ENCODE data around the gene CCNY. TPM values are rescaled to one million over a fixed set of nuclear protein-coding genes. Genes with fewer than 3 reads are reported as not detected.

Gene CCNY
- total RNA-seq, 3 donors from 2014 or later (not counting 1 experiment from before 2014, with no cell fraction given) = 71.0 to 87.2 (median 74.3) TPM

DNA sequence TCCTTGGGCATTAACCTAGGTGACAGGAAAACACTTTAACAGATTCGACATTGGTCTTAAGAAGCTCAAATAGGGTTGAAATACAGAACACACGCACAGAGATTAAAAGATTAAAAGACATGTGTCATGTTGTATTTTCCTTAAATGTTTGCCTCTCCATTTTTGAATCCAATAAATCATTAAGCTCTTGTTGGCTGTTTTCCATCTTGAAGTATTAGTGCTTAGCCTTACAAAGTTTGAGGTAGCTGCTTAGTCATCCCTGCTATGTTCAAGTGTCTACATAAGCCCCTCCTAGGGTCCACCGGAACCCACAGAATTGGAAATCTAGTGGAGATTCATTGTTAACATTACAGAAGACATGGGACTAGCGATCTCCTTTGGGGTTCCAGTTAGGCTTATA, 256.1 kb downstream of the CCNY start:
- no peaks in the 10 kb centered on the region for H3K9me3 ChIP-seq (ENCODE audit: control insufficient read depth, insufficient read depth, low read length)
- TF ChIP-seq, protein P1, sequence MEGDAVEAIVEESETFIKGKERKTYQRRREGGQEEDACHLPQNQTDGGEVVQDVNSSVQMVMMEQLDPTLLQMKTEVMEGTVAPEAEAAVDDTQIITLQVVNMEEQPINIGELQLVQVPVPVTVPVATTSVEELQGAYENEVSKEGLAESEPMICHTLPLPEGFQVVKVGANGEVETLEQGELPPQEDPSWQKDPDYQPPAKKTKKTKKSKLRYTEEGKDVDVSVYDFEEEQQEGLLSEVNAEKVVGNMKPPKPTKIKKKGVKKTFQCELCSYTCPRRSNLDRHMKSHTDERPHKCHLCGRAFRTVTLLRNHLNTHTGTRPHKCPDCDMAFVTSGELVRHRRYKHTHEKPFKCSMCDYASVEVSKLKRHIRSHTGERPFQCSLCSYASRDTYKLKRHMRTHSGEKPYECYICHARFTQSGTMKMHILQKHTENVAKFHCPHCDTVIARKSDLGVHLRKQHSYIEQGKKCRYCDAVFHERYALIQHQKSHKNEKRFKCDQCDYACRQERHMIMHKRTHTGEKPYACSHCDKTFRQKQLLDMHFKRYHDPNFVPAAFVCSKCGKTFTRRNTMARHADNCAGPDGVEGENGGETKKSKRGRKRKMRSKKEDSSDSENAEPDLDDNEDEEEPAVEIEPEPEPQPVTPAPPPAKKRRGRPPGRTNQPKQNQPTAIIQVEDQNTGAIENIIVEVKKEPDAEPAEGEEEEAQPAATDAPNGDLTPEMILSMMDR (IDR thresholded peaks at IDR 0.05) = no peak
- Mint-ChIP-seq H3K27ac (no peak overlapping the region), H3K27me3 (ENCODE audit: low read depth in 2 of 2) (peaks cover 4 to 16% of the 10 kb centered on the region in 2 donors), H3K4me1 (no peaks in the 10 kb centered on the region), H3K4me3 (no peak overlapping the region), H3K9me3 (peaks cover 2% of the 10 kb centered on the region in 2 donors), H3K36me3 (peaks cover 7% of the 10 kb centered on the region)
- no peak overlapping the region for H3K4me3 ChIP-seq (ENCODE audit: low read length)
- no peaks in the 10 kb centered on the region for H3K4me1 ChIP-seq (ENCODE audit: control insufficient read depth, insufficient read depth, low read length)
- ATAC-seq (no peak), DNase-seq (no peak)
- WGBS (ENCODE audit: insufficient coverage) = 94% methylated on average over 4 of the region's 4 CpGs
- no peak overlapping the region for H3K27ac ChIP-seq (ENCODE audit: low read length)
- no peaks in the 10 kb centered on the region for H3K36me3 ChIP-seq (ENCODE audit: control insufficient read depth, insufficient read depth, low read length)
- no peaks in the 10 kb centered on the region for H3K27me3 ChIP-seq (ENCODE audit: control insufficient read depth, insufficient read depth, low read length)
- intact Hi-C loops (cut with micrococcal nuclease) = no loop called here

DNA sequence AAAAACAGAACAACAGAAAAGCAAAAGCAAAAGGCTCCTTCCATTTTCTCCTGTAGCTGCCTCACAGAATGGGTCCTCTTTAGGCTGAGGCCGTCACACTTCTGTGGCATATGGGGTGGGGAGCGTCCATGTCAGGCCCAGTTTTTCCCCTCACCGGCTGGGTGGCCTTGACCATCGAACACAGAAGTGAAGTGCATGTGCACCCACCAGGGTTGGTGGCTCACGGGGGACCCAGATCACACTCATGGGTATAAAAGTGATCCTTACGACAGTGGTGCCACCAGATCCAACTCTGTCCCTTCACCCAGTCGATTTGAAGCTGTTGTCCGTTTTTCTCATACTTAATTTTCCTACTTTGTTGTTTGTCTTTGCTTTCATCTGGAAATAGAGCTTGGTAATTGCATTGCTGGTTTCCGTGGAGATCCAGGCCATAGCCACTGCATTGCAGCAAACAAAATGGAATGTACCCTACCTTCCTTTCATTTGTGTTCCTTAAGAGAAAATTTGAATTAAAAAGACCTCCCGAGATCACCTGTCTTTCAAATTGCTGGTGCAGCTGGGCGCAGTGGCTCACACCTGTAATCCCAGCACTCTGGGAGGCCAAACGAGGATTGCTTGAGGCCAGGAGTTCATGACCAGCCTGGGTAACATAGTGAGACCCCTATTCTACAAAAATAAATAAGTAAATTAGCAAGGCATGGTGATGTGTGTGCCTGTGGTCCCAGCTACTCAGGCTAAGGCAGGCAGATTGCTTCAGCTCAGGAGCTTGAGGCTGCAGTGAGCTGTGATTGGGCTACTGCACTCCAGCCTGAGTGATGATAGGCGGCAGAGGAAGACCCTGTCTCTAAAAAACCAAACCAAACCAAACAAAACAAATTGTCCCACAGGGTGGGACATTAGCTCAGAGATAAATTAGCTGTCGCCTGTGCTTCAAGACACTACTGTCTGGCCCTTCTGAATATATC, 258.1 kb downstream of the CCNY start:
- DNase-seq = no peak
- Histone ChIP-seq H3K9me3 (ENCODE audit: control insufficient read depth, insufficient read depth, low read length) (no peaks in the 10 kb centered on the region), H3K4me3 (ENCODE audit: low read length) (no peak overlapping the region), H3K27ac (ENCODE audit: low read length) (no peak overlapping the region), H3K27me3 (ENCODE audit: control insufficient read depth, insufficient read depth, low read length) (no peaks in the 10 kb centered on the region), H3K36me3 (ENCODE audit: control insufficient read depth, insufficient read depth, low read length) (no peaks in the 10 kb centered on the region), H3K4me1 (ENCODE audit: control insufficient read depth, insufficient read depth, low read length) (no peaks in the 10 kb centered on the region)
- no peak overlapping the region for H3K27ac Mint-ChIP-seq
- peaks cover 7% of the 10 kb centered on the region for H3K36me3 Mint-ChIP-seq
- 74% methylated on average over 14 of the region's 14 CpGs for WGBS (ENCODE audit: insufficient coverage)
- H3K4me3 Mint-ChIP-seq = no peak overlapping the region
- H3K4me1 Mint-ChIP-seq = no peaks in the 10 kb centered on the region
- intact Hi-C loops (cut with micrococcal nuclease) = no loop called here
- TF ChIP-seq, protein P1 (IDR thresholded peaks at IDR 0.05) = no peak
- no peak for ATAC-seq
- H3K9me3 Mint-ChIP-seq = peaks cover 2% of the 10 kb centered on the region in 2 donors
- H3K27me3 Mint-ChIP-seq (ENCODE audit: low read depth in 2 of 2) = peaks cover 9 to 16% of the 10 kb centered on the region in 2 donors

DNA sequence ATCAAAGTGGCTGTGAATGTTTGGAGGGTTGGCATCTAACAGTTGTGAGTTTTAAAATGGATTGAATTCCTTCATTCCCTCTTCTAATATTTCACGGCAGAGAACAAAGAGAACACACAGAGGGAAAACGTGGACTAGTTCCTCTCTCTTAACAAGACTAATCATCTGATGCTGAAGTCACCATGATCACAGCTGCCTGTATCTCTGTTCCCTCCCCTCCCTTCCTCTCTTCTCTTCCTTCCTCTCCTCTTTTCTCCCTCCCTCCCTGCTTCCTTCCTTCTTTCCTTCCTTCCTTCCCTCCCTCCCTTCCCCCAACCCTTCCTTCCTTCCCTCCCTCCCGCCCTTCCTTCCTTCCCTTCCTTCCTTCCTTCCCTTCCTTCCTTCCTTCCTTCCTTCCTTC, 258.8 kb downstream of the CCNY start:
- DNase-seq = no peak
- Histone ChIP-seq H3K9me3 (ENCODE audit: control insufficient read depth, insufficient read depth, low read length) (no peaks in the 10 kb centered on the region), H3K36me3 (ENCODE audit: control insufficient read depth, insufficient read depth, low read length) (no peaks in the 10 kb centered on the region), H3K4me1 (ENCODE audit: control insufficient read depth, insufficient read depth, low read length) (no peaks in the 10 kb centered on the region), H3K4me3 (ENCODE audit: low read length) (no peak overlapping the region), H3K27ac (ENCODE audit: low read length) (no peak overlapping the region), H3K27me3 (ENCODE audit: control insufficient read depth, insufficient read depth, low read length) (no peaks in the 10 kb centered on the region)
- H3K27me3 Mint-ChIP-seq (ENCODE audit: low read depth in 2 of 2) = peaks cover 13 to 16% of the 10 kb centered on the region in 2 donors
- 63% methylated on average over 2 of the region's 3 CpGs for WGBS (ENCODE audit: insufficient coverage)
- peaks cover 7% of the 10 kb centered on the region for H3K36me3 Mint-ChIP-seq
- TF ChIP-seq, protein P1 (IDR thresholded peaks at IDR 0.05) = no peak
- no peaks in the 10 kb centered on the region for H3K4me1 Mint-ChIP-seq
- ATAC-seq = no peak
- H3K9me3 Mint-ChIP-seq = peaks cover 2% of the 10 kb centered on the region in 2 donors
- no peak overlapping the region for H3K4me3 Mint-ChIP-seq
- H3K27ac Mint-ChIP-seq = no peak overlapping the region
- intact Hi-C loops (cut with micrococcal nuclease) = no loop called here
